ENCODE results near the gene HDAC8. TPM values are rescaled to one million over a fixed set of nuclear protein-coding genes. Genes with fewer than 3 reads are reported as not detected.

Gene HDAC8
- total RNA-seq, 1 experiment from 2014 or later: 21.4 TPM

GRCh38 chrX:72373136-72373535 is 199.5 kb downstream of the HDAC8 start:
- Histone ChIP-seq H3K56ac (ENCODE audit: insufficient read length, low read depth, low read length) (no peak overlapping the region), H3T11ph (ENCODE audit: low read length) (no peak overlapping the region), H2BK20ac (ENCODE audit: low read depth, low read length, poor library complexity, severe bottlenecking) (no peak overlapping the region), H3K23me2 (ENCODE audit: insufficient read length, low read depth, low read length, poor library complexity, severe bottlenecking) (no peaks in the 10 kb centered on the region), H2AFZ (ENCODE audit: low read length) (no peak overlapping the region), H3K9me3 (ENCODE audit: control insufficient read depth, low read depth, low read length) (peaks cover 8% of the 10 kb centered on the region), H3K27me3 (ENCODE audit: insufficient read depth, low read length) (no peaks in the 10 kb centered on the region), H2BK15ac (ENCODE audit: low read depth, low read length) (no peak overlapping the region), H3K18ac (ENCODE audit: insufficient read length, low read depth, low read length) (no peak overlapping the region), H4K20me1 (ENCODE audit: control insufficient read depth, insufficient read depth, insufficient read length) (no peaks in the 10 kb centered on the region), H3K4me2 (ENCODE audit: insufficient read depth, insufficient read length, low read length) (no peak overlapping the region), H2AK5ac (ENCODE audit: insufficient read length, low read length) (no peak overlapping the region), H4K8ac (replicated peaks; ENCODE audit: insufficient read length, low read depth, low read length) (no peak overlapping the region), H4K91ac (ENCODE audit: insufficient read length, low read depth, low read length) (no peak overlapping the region), H3K9ac (ENCODE audit: extremely low read depth, insufficient read length, low read length) (no peak overlapping the region), H2BK12ac (ENCODE audit: insufficient read length, low read depth, low read length) (no peak overlapping the region), H2BK120ac (ENCODE audit: low read depth, low read length, poor library complexity, severe bottlenecking) (no peak overlapping the region), H3K79me2 (ENCODE audit: insufficient read depth, low read length) (no peaks in the 10 kb centered on the region), H3K79me1 (ENCODE audit: insufficient read depth, low read depth, low read length, poor library complexity, severe bottlenecking) (no peaks in the 10 kb centered on the region), H4K5ac (ENCODE audit: insufficient read length, low read depth, low read length) (no peak overlapping the region), H3K27ac (ENCODE audit: insufficient read length, low read depth, low read length) (no peak overlapping the region), H3K4me1 (ENCODE audit: insufficient read depth, low read length) (no peaks in the 10 kb centered on the region), H3K4ac (ENCODE audit: low read depth, low read length) (no peak overlapping the region), H2BK5ac (ENCODE audit: insufficient read length, low read length) (no peak overlapping the region), H3K23ac (ENCODE audit: insufficient read length, low read depth, low read length) (no peak overlapping the region), H3K14ac (ENCODE audit: insufficient read depth, low read length) (no peak overlapping the region)
- Mint-ChIP-seq H3K9me3 (peaks cover 52 to 62% of the 10 kb centered on the region in 2 experiments), H3K36me3 (ENCODE audit: insufficient read depth in 1 of 3, low read depth in 3 of 3) (peaks cover 0 to 2% (median 2%) of the 10 kb centered on the region in 3 experiments; a peak in 4 of 7 replicates), H3K4me3 (no peak overlapping the region), H3K4me1 (peaks cover 0 to 3% of the 10 kb centered on the region in 2 experiments; a peak in 1 of 4 replicates), H3K27me3 (ENCODE audit: low read depth) (no peaks in the 10 kb centered on the region), H3K27ac (no peak overlapping the region)
- WGBS (ENCODE audit: extremely low coverage, insufficient read length, low lambda C conversion rate): no CpG with 5 or more reads among the region's 1 CpG
- no peak for DNase-seq
- no peak for TF ChIP-seq CTCF (conservative IDR thresholded peaks at IDR 0.05)
